Activated CD4-positive, alpha-beta T cell treated with anti-CD3 and anti-CD28 coated beads, Interleukin-2, amount 10 ng/mL, durations not matched to agents 7 days and 5 days (primary cell): ENCODE results near the gene CACNA1B. TPM values are rescaled to one million over a fixed set of nuclear protein-coding genes. Genes with fewer than 3 reads are reported as not detected.
A peak's percentile ranks its signal among the peaks of the same experiment; 100 is the strongest.

Source experiments
- CTCF ChIA-PET: fragments of 350-600 bp; sonication (Branson Sonifier 250); formaldehyde crosslinking; loops from one replicate; lab custom pipeline; 2021; ENCODE audit warnings: antibody characterized with exemption; lab: Charles Lee
- POLR2A ChIA-PET: fragments of 350-600 bp; sonication (Branson Sonifier 250); formaldehyde crosslinking; loops from one replicate; lab custom pipeline; 2021; ENCODE audit warnings: antibody characterized with exemption; lab: Charles Lee
- DNase-seq: peaks from one replicate; pipeline ENCODE4 v3.0.0-alpha.2; 2020
- H3K27ac Mint-ChIP-seq: one replicate; pipeline ENCODE4 v1.8.0; 2021; ENCODE audit warnings: mild to moderate bottlenecking, moderate library complexity, mixed read lengths
- H3K27me3 Mint-ChIP-seq: one replicate; pipeline ENCODE4 v1.8.0; 2021; ENCODE audit warnings: mixed read lengths
- H3K36me3 Mint-ChIP-seq: one replicate; pipeline ENCODE4 v1.8.0; 2021; ENCODE audit warnings: low read depth, mixed read lengths
- H3K4me1 Mint-ChIP-seq: one replicate; pipeline ENCODE4 v1.8.0; 2021; ENCODE audit warnings: mixed read lengths
- H3K4me3 Mint-ChIP-seq: one replicate; pipeline ENCODE4 v1.8.0; 2021; ENCODE audit warnings: mild to moderate bottlenecking, moderate library complexity, mixed read lengths
- H3K9me3 Mint-ChIP-seq: one replicate; pipeline ENCODE4 v1.8.0; 2021; ENCODE audit warnings: mixed read lengths
- total RNA-seq, 2 experiments: library from RNA; stranded (reverse); gene quantifications; one replicate each; pipeline ENCODE4 v1.2.3, GENCODE V29; 2021

The CACNA1B gene
- total RNA-seq, 2 experiments from 2014 or later: not detected

GRCh38 chr9:138020795-138021182 is 143.2 kb downstream of the CACNA1B start:
- peaks cover 31% of the 10 kb centered on the region for H3K27me3 Mint-ChIP-seq
- H3K36me3 Mint-ChIP-seq: no peaks in the 10 kb centered on the region
- DNase-seq: no peak
- ChIA-PET POLR2A (no interaction called here), CTCF (interaction anchor here (0.5 kb wide), 1 partner anchor 162 kb away, joined by 3 read pairs; no protein-coding TSS in a partner anchor)
- H3K4me3 Mint-ChIP-seq: no peak overlapping the region
- H3K4me1 Mint-ChIP-seq: no peaks in the 10 kb centered on the region
- H3K27ac Mint-ChIP-seq: no peak overlapping the region
- no peaks in the 10 kb centered on the region for H3K9me3 Mint-ChIP-seq

DNA sequence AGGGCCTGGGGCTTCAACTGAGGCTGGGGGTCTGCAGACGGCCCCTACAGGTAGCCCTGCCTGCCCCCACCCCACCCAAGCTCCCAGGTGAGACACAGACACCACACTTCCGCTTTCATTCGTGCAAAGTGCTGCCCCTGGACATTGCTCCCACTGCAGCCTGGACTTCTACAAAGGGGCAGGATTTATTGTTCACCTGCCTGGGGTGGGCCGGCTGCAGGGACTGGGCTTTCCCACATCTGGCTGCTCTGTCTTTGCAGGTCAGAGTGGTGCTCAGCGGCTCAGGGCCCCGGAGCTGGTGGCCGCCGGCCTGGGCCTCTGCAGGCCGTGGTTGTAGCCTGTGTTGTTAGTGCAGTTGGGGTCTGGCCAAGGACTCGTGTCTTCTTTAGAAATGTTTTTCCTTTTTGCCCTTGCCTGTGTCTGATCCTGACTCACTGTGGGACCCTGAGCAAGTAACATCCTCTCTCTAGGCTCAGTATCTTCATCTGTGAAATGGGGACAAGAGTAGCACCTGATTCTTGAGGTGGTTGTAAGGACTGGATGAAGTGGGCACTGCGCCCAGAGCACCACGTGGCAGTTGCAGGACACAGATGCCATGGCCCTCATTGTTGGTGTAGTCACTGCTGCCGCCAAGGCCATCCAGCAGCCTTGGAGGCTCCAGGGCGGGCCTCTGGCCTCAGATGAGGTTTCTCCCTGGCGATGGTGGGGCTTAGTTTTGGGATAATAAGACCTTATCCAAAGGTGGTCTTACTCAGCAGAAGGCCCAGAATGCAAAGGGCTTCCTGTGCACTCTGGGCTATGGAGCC is 143.9 kb downstream of the CACNA1B start:
- Mint-ChIP-seq H3K27me3 (peaks cover 38% of the 10 kb centered on the region), H3K36me3 (no peaks in the 10 kb centered on the region), H3K4me3 (no peak overlapping the region), H3K4me1 (no peaks in the 10 kb centered on the region), H3K9me3 (no peaks in the 10 kb centered on the region), H3K27ac (no peak overlapping the region)
- DNase-seq: no peak
- ChIA-PET CTCF (no interaction called here), POLR2A (no interaction called here)

DNA sequence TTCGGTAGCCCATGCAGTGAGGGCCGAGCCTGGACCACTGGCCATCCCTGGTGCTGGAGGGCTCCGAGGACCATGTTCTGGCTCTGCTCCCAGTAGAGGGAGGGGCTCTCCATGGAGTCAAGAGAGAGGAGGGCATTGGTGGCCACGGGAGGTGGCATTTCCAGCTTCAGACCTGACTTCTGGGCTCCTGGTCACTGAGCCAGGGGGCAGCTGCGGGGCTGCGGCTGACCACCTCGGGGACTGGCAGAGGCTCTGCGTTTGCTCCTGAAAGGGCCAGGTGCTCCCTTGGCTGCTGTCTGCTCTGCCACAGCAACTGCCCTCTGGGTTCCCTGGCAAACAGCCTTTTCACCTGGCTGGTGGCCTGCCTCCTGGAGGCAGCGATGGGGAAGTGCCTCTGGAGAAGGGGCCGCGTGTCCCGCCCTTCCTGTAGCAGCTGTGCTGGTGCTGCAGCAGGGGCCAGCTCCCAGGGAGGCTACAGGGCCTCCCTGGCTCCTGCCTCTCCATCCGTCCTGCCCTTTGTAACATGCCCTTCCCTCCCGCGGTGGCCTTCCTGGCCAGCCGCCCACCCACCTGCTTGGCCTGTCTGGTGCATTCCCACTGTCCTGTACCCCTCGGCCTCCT is 144.6 kb downstream of the CACNA1B start:
- Mint-ChIP-seq H3K27ac (no peak overlapping the region), H3K9me3 (no peaks in the 10 kb centered on the region), H3K4me3 (no peak overlapping the region), H3K36me3 (no peaks in the 10 kb centered on the region), H3K4me1 (no peaks in the 10 kb centered on the region), H3K27me3 (peaks cover 41% of the 10 kb centered on the region)
- ChIA-PET POLR2A (interaction anchor here (0.6 kb wide), 1 partner anchor 409 kb away, joined by 3 read pairs; no protein-coding TSS in a partner anchor), CTCF (no interaction called here)
- no peak for DNase-seq

DNA sequence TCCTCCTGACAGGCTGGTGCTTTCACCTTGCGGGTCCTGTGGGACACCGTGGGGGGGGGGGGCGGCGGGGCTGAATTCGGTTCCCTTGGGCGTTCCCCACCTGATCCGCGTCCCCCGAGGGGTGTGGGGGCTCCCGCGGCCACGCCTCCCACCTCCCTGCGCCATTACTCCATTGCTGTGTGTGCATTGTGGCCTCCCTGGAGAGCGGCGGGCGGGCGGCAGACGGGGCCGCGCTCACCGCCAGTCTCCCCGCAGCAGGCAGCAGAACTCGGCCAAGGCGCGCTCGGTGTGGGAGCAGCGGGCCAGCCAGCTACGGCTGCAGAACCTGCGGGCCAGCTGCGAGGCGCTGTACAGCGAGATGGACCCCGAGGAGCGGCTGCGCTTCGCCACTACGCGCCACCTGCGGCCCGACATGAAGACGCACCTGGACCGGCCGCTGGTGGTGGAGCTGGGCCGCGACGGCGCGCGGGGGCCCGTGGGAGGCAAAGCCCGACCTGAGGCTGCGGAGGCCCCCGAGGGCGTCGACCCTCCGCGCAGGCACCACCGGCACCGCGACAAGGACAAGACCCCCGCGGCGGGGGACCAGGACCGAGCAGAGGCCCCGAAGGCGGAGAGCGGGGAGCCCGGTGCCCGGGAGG is 145.3 kb downstream of the CACNA1B start:
- no peak for DNase-seq

GRCh38 chr9:138023394-138024124 is 146.0 kb downstream of the CACNA1B start:
- no peaks in the 10 kb centered on the region for H3K4me1 Mint-ChIP-seq
- POLR2A ChIA-PET: no interaction called here
- H3K9me3 Mint-ChIP-seq: no peaks in the 10 kb centered on the region
- peaks cover 44% of the 10 kb centered on the region for H3K27me3 Mint-ChIP-seq
- no peak for DNase-seq
- H3K36me3 Mint-ChIP-seq: no peaks in the 10 kb centered on the region
- CTCF ChIA-PET: no interaction called here
- H3K4me3 Mint-ChIP-seq: no peak overlapping the region
- no peak overlapping the region for H3K27ac Mint-ChIP-seq

More for the DNA sequence above, 145.3 kb downstream of the CACNA1B start:
- Mint-ChIP-seq H3K4me1 (no peaks in the 10 kb centered on the region), H3K36me3 (no peaks in the 10 kb centered on the region), H3K4me3 (no peak overlapping the region), H3K27me3 (peaks cover 44% of the 10 kb centered on the region), H3K9me3 (no peaks in the 10 kb centered on the region), H3K27ac (no peak overlapping the region)
- ChIA-PET CTCF (no interaction called here), POLR2A (interaction anchor here (0.6 kb wide), 1 partner anchor 410 kb away, joined by 3 read pairs; no protein-coding TSS in a partner anchor)

GRCh38 chr9:138024131-138024530 is 146.5 kb downstream of the CACNA1B start:
- H3K27me3 Mint-ChIP-seq: peaks cover 49% of the 10 kb centered on the region
- no peaks in the 10 kb centered on the region for H3K4me1 Mint-ChIP-seq
- no peak overlapping the region for H3K27ac Mint-ChIP-seq
- DNase-seq: no peak
- ChIA-PET CTCF (no interaction called here), POLR2A (no interaction called here)
- H3K4me3 Mint-ChIP-seq: no peak overlapping the region
- H3K36me3 Mint-ChIP-seq: no peaks in the 10 kb centered on the region
- H3K9me3 Mint-ChIP-seq: no peaks in the 10 kb centered on the region

- peaks cover 51% of the 10 kb centered on the region for H3K27me3 Mint-ChIP-seq
- no peaks in the 10 kb centered on the region for H3K4me1 Mint-ChIP-seq
- H3K9me3 Mint-ChIP-seq: no peaks in the 10 kb centered on the region
- no peaks in the 10 kb centered on the region for H3K36me3 Mint-ChIP-seq
- no peak overlapping the region for H3K27ac Mint-ChIP-seq
- no peak for DNase-seq
- no peak overlapping the region for H3K4me3 Mint-ChIP-seq
- ChIA-PET CTCF (no interaction called here), POLR2A (no interaction called here)
These were observed 147.3 kb downstream of the CACNA1B start for GRCh38 chr9:138024831-138025291.

- POLR2A ChIA-PET: no interaction called here
- no peak for DNase-seq
- H3K27me3 Mint-ChIP-seq: peaks cover 56% of the 10 kb centered on the region
- H3K9me3 Mint-ChIP-seq: no peaks in the 10 kb centered on the region
- no peaks in the 10 kb centered on the region for H3K36me3 Mint-ChIP-seq
- CTCF ChIA-PET: no interaction called here
- H3K27ac Mint-ChIP-seq: no peak overlapping the region
- no peaks in the 10 kb centered on the region for H3K4me1 Mint-ChIP-seq
- no peak overlapping the region for H3K4me3 Mint-ChIP-seq
These were observed 147.8 kb downstream of the CACNA1B start for GRCh38 chr9:138025417-138025816.

- H3K4me3 Mint-ChIP-seq: no peak overlapping the region
- ChIA-PET CTCF (no interaction called here), POLR2A (no interaction called here)
- H3K4me1 Mint-ChIP-seq: no peaks in the 10 kb centered on the region
- H3K27me3 Mint-ChIP-seq: peaks cover 60% of the 10 kb centered on the region
- no peak for DNase-seq
- H3K27ac Mint-ChIP-seq: no peak overlapping the region
- H3K9me3 Mint-ChIP-seq: no peaks in the 10 kb centered on the region
- H3K36me3 Mint-ChIP-seq: no peaks in the 10 kb centered on the region
These were observed 148.3 kb downstream of the CACNA1B start for GRCh38 chr9:138025908-138026307.

- DNase-seq: peak; percentile 6
- no peaks in the 10 kb centered on the region for H3K9me3 Mint-ChIP-seq
- H3K4me3 Mint-ChIP-seq: no peak overlapping the region
- no peak overlapping the region for H3K27ac Mint-ChIP-seq
- peaks cover 61% of the 10 kb centered on the region for H3K27me3 Mint-ChIP-seq
- POLR2A ChIA-PET: no interaction called here
- no peaks in the 10 kb centered on the region for H3K4me1 Mint-ChIP-seq
- CTCF ChIA-PET: no interaction called here
- H3K36me3 Mint-ChIP-seq: no peaks in the 10 kb centered on the region
These were observed 151.0 kb downstream of the CACNA1B start for GRCh38 chr9:138028596-138028995.

DNA sequence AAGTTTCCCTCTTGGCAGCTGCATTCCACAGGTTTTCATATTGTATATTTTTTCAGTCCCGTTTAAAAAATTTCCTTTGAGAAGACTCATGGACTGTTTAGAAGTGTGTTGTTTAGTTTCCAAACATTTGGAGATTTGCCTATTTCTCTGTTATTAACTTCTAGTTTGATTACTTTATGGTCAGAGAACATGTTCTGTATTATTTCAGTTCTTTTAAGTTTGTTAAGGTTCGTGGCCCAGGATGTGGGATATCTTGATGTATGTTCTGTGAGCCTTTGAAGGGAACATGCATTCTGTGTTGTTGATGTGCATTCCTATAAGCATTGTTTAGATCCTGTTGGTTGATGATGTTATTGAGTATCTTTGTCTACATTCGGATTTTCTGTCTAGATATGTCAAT is 153.6 kb downstream of the CACNA1B start:
- Mint-ChIP-seq H3K9me3 (no peaks in the 10 kb centered on the region), H3K4me3 (no peak overlapping the region), H3K27me3 (peaks cover 42% of the 10 kb centered on the region), H3K36me3 (no peaks in the 10 kb centered on the region), H3K4me1 (no peaks in the 10 kb centered on the region), H3K27ac (no peak overlapping the region)
- ChIA-PET CTCF (no interaction called here), POLR2A (no interaction called here)
- DNase-seq: no peak

DNA sequence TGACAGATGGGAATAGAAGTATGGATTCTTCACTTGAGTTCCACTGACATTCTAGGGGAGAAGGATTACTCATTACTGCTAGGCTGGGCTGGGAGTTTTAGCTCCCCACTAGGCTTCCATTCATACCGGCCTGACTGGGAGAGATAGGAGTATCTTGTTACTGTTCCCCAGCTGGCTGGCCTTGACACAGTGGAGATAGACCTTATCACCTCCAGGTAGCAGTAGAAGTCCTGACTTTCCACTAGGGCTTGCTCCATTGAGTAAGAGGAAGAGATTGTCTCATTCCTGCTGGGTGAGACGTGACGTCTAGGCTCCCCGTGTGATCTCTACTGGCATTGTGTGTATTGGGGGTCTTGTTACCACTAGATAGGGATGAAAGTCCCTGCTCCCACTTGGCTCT is 156.4 kb downstream of the CACNA1B start:
- Mint-ChIP-seq H3K4me3 (no peak overlapping the region), H3K27ac (no peak overlapping the region), H3K36me3 (no peaks in the 10 kb centered on the region), H3K4me1 (no peaks in the 10 kb centered on the region), H3K27me3 (peaks cover 38% of the 10 kb centered on the region), H3K9me3 (no peaks in the 10 kb centered on the region)
- POLR2A ChIA-PET: no interaction called here
- DNase-seq: peak; percentile 3
- CTCF ChIA-PET: interaction anchor here (1.1 kb wide), 1 partner anchor 131 kb away, joined by 3 read pairs; no protein-coding TSS in a partner anchor
